PC-3 (cell line): ENCODE results near the gene CNOT6L. TPM values are rescaled to one million over a fixed set of nuclear protein-coding genes. Genes with fewer than 3 reads are reported as not detected.

ENCODE experiments used
- ATAC-seq: fragments of 200-7000 bp; cut with Tn5 transposase; 2 replicates; pipeline ENCODE4 v1.9.1; 2020; ENCODE audit warnings: mild to moderate bottlenecking, moderate library complexity
- BruUV-seq: library from RNA; stranded (reverse); fragments of 400-500 nt; replicated peaks from 2 replicates; lab custom pipeline; 2021; lab: Mats Ljungman, UMichigan
- CTCF ChIA-PET: fragments of 300-600 bp; sonication (Branson Sonifier 250); formaldehyde crosslinking; loops from one replicate; lab custom pipeline; 2022; ENCODE audit warnings: antibody characterized with exemption; lab: Charles Lee
- POLR2A ChIA-PET: fragments of 300-600 bp; sonication (Branson Sonifier 250); formaldehyde crosslinking; loops from one replicate; lab custom pipeline; 2022; ENCODE audit warnings: antibody characterized with exemption; ENCODE audit not compliant: unreplicated experiment; lab: Charles Lee
- DNase-seq: peaks from one replicate; pipeline ENCODE4 v3.0.0-alpha.2; 2015
- H2AFZ ChIP-seq: fragments of 300-600 bp; sonication (generic); 2 replicates; pipeline ENCODE4 v1.6.0; 2016; ENCODE audit warnings: antibody characterized with exemption, low read length
- H3F3A ChIP-seq: fragments of 300-600 bp; sonication (generic); one replicate; pipeline ENCODE4 v1.6.0; 2017; ENCODE audit warnings: antibody characterized with exemption, low read length, control low read depth, mild to moderate bottlenecking; ENCODE audit not compliant: unreplicated experiment
- H3K27ac ChIP-seq: fragments of 300-600 bp; sonication (generic); 2 replicates; pipeline ENCODE4 v1.5.1; 2016; ENCODE audit warnings: mild to moderate bottlenecking, low read length
- H3K27me3 ChIP-seq: fragments of 300-600 bp; sonication (generic); 2 replicates; pipeline ENCODE4 v1.6.1; 2016; ENCODE audit warnings: low read length, mixed read lengths
- H3K36me3 ChIP-seq: fragments of 300-600 bp; sonication (generic); 2 replicates; pipeline ENCODE4 v1.6.1; 2016; ENCODE audit warnings: low read depth, mixed run types, low read length, mixed read lengths
- H3K4me1 ChIP-seq: fragments of 300-600 bp; sonication (generic); 2 replicates; pipeline ENCODE4 v1.5.1; 2016; ENCODE audit warnings: low read length; ENCODE audit not compliant: insufficient read depth
- H3K4me2 ChIP-seq: fragments of 300-600 bp; sonication (generic); 2 replicates; pipeline ENCODE4 v1.6.0; 2016; ENCODE audit warnings: low read length
- H3K4me3 ChIP-seq: fragments of 300-600 bp; sonication (generic); 2 replicates; pipeline ENCODE4 v1.5.1; 2016; ENCODE audit warnings: mild to moderate bottlenecking, low read length, mixed read lengths
- H3K79me2 ChIP-seq: fragments of 300-600 bp; sonication (generic); 2 replicates; pipeline ENCODE4 v1.6.1; 2017; ENCODE audit warnings: low read length, mixed read lengths
- H3K9ac ChIP-seq: fragments of 300-600 bp; sonication (generic); 2 replicates; pipeline ENCODE4 v1.6.0; 2016; ENCODE audit warnings: mild to moderate bottlenecking, low read length
- H3K9me2 ChIP-seq: fragments of 300-600 bp; sonication (generic); replicated peaks from 2 replicates; pipeline ENCODE4 v1.6.1; 2016; ENCODE audit warnings: mixed run types, low read length, mixed read lengths
- H3K9me3 ChIP-seq: fragments of 300-600 bp; sonication (generic); 2 replicates; pipeline ENCODE4 v1.6.1; 2016; ENCODE audit warnings: low read length, mixed read lengths
- H4K20me1 ChIP-seq: fragments of 300-600 bp; sonication (generic); 2 replicates; pipeline ENCODE4 v1.6.1; 2016; ENCODE audit warnings: low read length, mixed read lengths
- EZH2 ChIP-seq: fragments of 300-600 bp; sonication (generic); IDR thresholded peaks from one replicate; pipeline ENCODE4 v1.6.1; 2017; ENCODE audit warnings: antibody characterized with exemption, mild to moderate bottlenecking, low read length; ENCODE audit not compliant: unreplicated experiment
- EZH2phosphoT487 ChIP-seq: fragments of 300-600 bp; sonication (generic); IDR thresholded peaks from 2 replicates; pipeline ENCODE4 v1.6.1; 2018; ENCODE audit warnings: mild to moderate bottlenecking, antibody characterized with exemption, low read length, borderline replicate concordance
- intact Hi-C: fragments of 100-400 bp; cut with micrococcal nuclease; formaldehyde crosslinking; loops from 2 replicates; pipeline ENCODE4 v1.9.0; 2023
- total RNA-seq: library from RNA; depleted of rRNA; stranded (reverse); fragments of >200 nt; gene quantifications from 2 replicates; pipeline ENCODE4 v1.2.3, GENCODE V29; 2014
- TF ChIP-seq, protein P1 (sequence below): fragments of 300-600 bp; sonication (generic); conservative IDR thresholded peaks from 2 replicates; pipeline ENCODE4 v1.5.1; 2017; ENCODE audit warnings: antibody characterized with exemption, low read depth, mild to moderate bottlenecking, low read length

The CNOT6L gene
- total RNA-seq, 1 experiment from 2014 or later, result 2.6 TPM

DNA sequence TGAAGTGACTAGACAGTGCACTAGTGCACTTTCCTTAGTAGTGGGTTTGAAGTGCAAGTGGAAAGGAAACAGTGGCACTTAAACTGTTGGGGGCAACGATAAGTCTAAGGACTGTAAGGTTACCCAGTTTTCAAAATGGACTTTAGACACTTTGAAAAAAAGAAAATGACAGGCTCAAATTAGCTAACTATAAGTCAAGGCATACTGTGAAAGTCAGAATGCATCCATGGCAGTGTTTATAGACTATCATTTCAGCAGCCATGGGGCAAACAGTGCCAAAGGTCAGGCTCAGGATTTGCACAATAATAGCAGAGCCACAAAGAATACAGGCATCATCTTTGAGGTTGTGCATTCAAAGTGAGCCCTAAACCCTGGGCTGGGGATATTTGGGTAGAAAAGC lies 109.1 kb downstream of the CNOT6L start:
- no peaks in the 10 kb centered on the region for H3K9me3 ChIP-seq
- intact Hi-C loops, result no loop called here
- H3K27me3 ChIP-seq, result no peaks in the 10 kb centered on the region
- H3K36me3 ChIP-seq, result no peaks in the 10 kb centered on the region
- H3K9me2 ChIP-seq, result no peaks in the 10 kb centered on the region
- H3K4me1 ChIP-seq, result no peaks in the 10 kb centered on the region
- ATAC-seq (no peak), DNase-seq (no peak)
- BruUV-seq, result no TSS peak
- H3K4me2 ChIP-seq, result no peak overlapping the region
- H3K4me3 ChIP-seq, result no peak overlapping the region
- TF ChIP-seq, protein P1, sequence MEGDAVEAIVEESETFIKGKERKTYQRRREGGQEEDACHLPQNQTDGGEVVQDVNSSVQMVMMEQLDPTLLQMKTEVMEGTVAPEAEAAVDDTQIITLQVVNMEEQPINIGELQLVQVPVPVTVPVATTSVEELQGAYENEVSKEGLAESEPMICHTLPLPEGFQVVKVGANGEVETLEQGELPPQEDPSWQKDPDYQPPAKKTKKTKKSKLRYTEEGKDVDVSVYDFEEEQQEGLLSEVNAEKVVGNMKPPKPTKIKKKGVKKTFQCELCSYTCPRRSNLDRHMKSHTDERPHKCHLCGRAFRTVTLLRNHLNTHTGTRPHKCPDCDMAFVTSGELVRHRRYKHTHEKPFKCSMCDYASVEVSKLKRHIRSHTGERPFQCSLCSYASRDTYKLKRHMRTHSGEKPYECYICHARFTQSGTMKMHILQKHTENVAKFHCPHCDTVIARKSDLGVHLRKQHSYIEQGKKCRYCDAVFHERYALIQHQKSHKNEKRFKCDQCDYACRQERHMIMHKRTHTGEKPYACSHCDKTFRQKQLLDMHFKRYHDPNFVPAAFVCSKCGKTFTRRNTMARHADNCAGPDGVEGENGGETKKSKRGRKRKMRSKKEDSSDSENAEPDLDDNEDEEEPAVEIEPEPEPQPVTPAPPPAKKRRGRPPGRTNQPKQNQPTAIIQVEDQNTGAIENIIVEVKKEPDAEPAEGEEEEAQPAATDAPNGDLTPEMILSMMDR, result no peak
- TF ChIP-seq EZH2phosphoT487, result no peak
- H3K9ac ChIP-seq, result no peak overlapping the region
- H3F3A ChIP-seq, result no peaks in the 10 kb centered on the region
- ChIA-PET POLR2A (no interaction called here), CTCF (no interaction called here)
- no peak overlapping the region for H2AFZ ChIP-seq
- no peaks in the 10 kb centered on the region for H4K20me1 ChIP-seq
- no peak overlapping the region for H3K27ac ChIP-seq
- H3K79me2 ChIP-seq, result no peaks in the 10 kb centered on the region

DNA sequence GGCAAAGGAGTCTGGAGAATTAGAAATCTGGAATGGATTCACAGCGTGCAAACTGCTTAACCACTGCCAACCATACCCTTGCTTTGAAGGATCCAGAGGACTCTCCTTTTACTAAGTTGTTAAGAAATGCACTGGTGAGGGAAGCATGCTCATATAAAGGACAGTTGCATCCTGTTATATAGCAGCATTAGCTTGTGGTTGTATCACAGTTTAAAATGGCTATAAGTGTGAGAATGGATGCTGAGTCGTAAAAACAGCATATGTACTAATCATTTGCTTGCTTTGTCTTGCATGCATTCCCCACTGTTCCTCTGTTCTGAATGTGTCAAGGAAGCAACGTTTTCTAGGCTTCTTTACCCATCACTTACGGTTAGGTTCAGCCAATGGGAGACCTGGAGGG lies 112.5 kb downstream of the CNOT6L start:
- DNase-seq, result no peak
- Histone ChIP-seq H3K4me2 (no peak overlapping the region), H3K27me3 (no peaks in the 10 kb centered on the region), H3K9me2 (no peaks in the 10 kb centered on the region), H2AFZ (no peak overlapping the region), H3K79me2 (no peaks in the 10 kb centered on the region), H3F3A (no peaks in the 10 kb centered on the region), H3K36me3 (no peaks in the 10 kb centered on the region), H3K4me3 (no peak overlapping the region), H4K20me1 (no peaks in the 10 kb centered on the region), H3K4me1 (no peaks in the 10 kb centered on the region), H3K9ac (no peak overlapping the region), H3K9me3 (no peaks in the 10 kb centered on the region), H3K27ac (no peak overlapping the region)
- no peak for TF ChIP-seq EZH2phosphoT487
- TF ChIP-seq EZH2, result no peak
- TF ChIP-seq, protein P1, result no peak
- ChIA-PET CTCF (no interaction called here), POLR2A (no interaction called here)
- intact Hi-C loops, result no loop called here
- BruUV-seq, result no TSS peak
- no peak for ATAC-seq

DNA sequence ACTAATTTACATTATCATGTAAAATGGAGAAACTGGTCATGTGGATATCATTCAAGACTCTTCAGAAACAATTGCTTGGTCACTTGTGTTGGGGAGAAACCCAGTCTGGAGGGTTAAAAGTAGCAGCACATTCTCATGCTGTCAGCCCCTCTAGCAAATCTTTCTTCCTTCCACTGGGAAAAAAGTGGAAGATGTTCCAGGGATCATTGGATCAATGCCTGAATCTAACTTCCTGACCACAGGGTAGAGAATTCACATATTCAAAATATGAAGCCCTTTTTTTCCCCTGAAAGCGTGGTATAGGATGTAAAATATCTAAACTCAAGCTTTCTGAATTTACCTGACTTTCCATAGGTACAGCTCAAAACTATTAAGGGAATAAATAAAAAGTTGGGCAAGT lies 115.5 kb downstream of the CNOT6L start:
- BruUV-seq, result no TSS peak
- POLR2A ChIA-PET, result no interaction called here

More for the DNA sequence above, 115.5 kb downstream of the CNOT6L start:
- Histone ChIP-seq H3K4me1 (peaks cover 9% of the 10 kb centered on the region), H3K9me2 (no peaks in the 10 kb centered on the region), H3K27me3 (no peaks in the 10 kb centered on the region), H3K36me3 (no peaks in the 10 kb centered on the region), H3K27ac (no peak overlapping the region), H4K20me1 (no peaks in the 10 kb centered on the region), H2AFZ (no peak overlapping the region), H3K9ac (no peak overlapping the region), H3K4me3 (no peak overlapping the region), H3K9me3 (no peaks in the 10 kb centered on the region), H3K79me2 (no peaks in the 10 kb centered on the region), H3F3A (no peaks in the 10 kb centered on the region), H3K4me2 (no peak overlapping the region)
- DNase-seq, result no peak
- CTCF ChIA-PET, result interaction anchor here (0.6 kb wide), 1 partner anchor 177 kb away, joined by 3 read pairs; no protein-coding TSS in a partner anchor
- no peak for ATAC-seq
- intact Hi-C loops, result no loop called here
- TF ChIP-seq EZH2, result no peak
- TF ChIP-seq EZH2phosphoT487, result no peak
- TF ChIP-seq, protein P1, result no peak
